Panc1 (cell line): ENCODE results near the gene PARD3. TPM values are rescaled to one million over a fixed set of nuclear protein-coding genes. Genes with fewer than 3 reads are reported as not detected.
A peak's percentile ranks its signal among the peaks of the same experiment; 100 is the strongest.

Experiments used
- ATAC-seq: fragments of 200-7000 bp; cut with Tn5 transposase; 2 replicates; pipeline ENCODE4 v1.9.1; 2020; ENCODE audit warnings: mild to moderate bottlenecking, moderate library complexity
- BruUV-seq: library from RNA; stranded (reverse); fragments of 400-500 nt; replicated peaks from 2 replicates; lab custom pipeline; 2021; lab: Mats Ljungman, UMichigan
- CTCF ChIA-PET: fragments of 300-600 bp; sonication (Branson Sonifier 250); formaldehyde crosslinking; loops from one replicate; lab custom pipeline; 2022; ENCODE audit warnings: antibody characterized with exemption; lab: Charles Lee
- POLR2A ChIA-PET: fragments of 300-600 bp; sonication (Branson Sonifier 250); formaldehyde crosslinking; loops from one replicate; lab custom pipeline; 2022; ENCODE audit warnings: antibody characterized with exemption; lab: Charles Lee
- DNase-seq: peaks from one replicate; pipeline ENCODE4 v3.0.0-alpha.2; 2010; ENCODE audit warnings: low read depth, low spot score
- H3K27ac ChIP-seq: 2 replicates; pipeline ENCODE4 v1.5.1; 2011; ENCODE audit warnings: mild to moderate bottlenecking, low read length, inconsistent platforms
- H3K27me3 ChIP-seq: fragments of 200-500 bp; sonication (Bioruptor generic); 2 replicates; pipeline ENCODE4 v1.6.0; 2014; ENCODE audit warnings: low read length, inconsistent platforms; ENCODE audit not compliant: control insufficient read depth, insufficient read depth
- H3K36me3 ChIP-seq: fragments of 200-500 bp; sonication (Bioruptor generic); 2 replicates; pipeline ENCODE4 v1.5.1; 2014; ENCODE audit warnings: inconsistent platforms, mild to moderate bottlenecking, low read length, moderate library complexity; ENCODE audit not compliant: control insufficient read depth, insufficient read depth
- H3K4me1 ChIP-seq: 2 replicates; pipeline ENCODE4 v1.5.1; 2011; ENCODE audit warnings: inconsistent platforms, mild to moderate bottlenecking, low read length, moderate library complexity; ENCODE audit not compliant: control insufficient read depth, insufficient read depth
- H3K4me3 ChIP-seq, 2 experiments: 2 replicates each; pipeline ENCODE4 v1.5.1; 2011 to 2012; ENCODE audit warnings: low read depth in 2 of 2, low read length in 2 of 2, mild to moderate bottlenecking in 2 of 2, inconsistent platforms in 1 of 2, moderate library complexity in 1 of 2
- H3K9me3 ChIP-seq: fragments of 200-500 bp; sonication (Bioruptor generic); 2 replicates; pipeline ENCODE4 v1.5.1; 2014; ENCODE audit warnings: low read depth, mild to moderate bottlenecking, inconsistent platforms, low read length, moderate library complexity; ENCODE audit not compliant: control insufficient read depth, insufficient read depth
- CTCF ChIP-seq: fragments of 450-650 bp; IDR thresholded peaks from 2 replicates; pipeline ENCODE4 v1.5.1; 2017; ENCODE audit warnings: mild to moderate bottlenecking
- POLR2AphosphoS5 ChIP-seq: IDR thresholded peaks from 2 replicates; pipeline ENCODE4 v1.6.1; 2012; ENCODE audit warnings: mild to moderate bottlenecking, low read depth, low read length, moderate library complexity
- SIN3A ChIP-seq: IDR thresholded peaks from 2 replicates; pipeline ENCODE4 v1.6.1; 2012; ENCODE audit warnings: low read depth, mild to moderate bottlenecking, low read length, moderate library complexity, borderline replicate concordance; ENCODE audit not compliant: insufficient read depth
- TCF7L2 ChIP-seq: IDR thresholded peaks from 2 replicates; pipeline ENCODE4 v1.6.1; 2011; ENCODE audit warnings: mild to moderate bottlenecking, low read depth, low read length, inconsistent platforms
- in situ Hi-C: cut with HindIII; loops from 2 replicates; pipeline ENCODE4 v1.10.0; 2016; ENCODE audit warnings: low sequenced_read_pairs, low pct_unique_long_range_greater_than_20kb
- intact Hi-C: fragments of 100-400 bp; cut with micrococcal nuclease; formaldehyde crosslinking; loops from one replicate; pipeline ENCODE4 v1.10.0; 2022; ENCODE audit not compliant: unreplicated experiment
- total RNA-seq: library from RNA; stranded (reverse); gene quantifications from one replicate; pipeline ENCODE4 v1.2.1, GENCODE V29; 2021; ENCODE audit not compliant: unreplicated experiment
- TF ChIP-seq, protein P1 (sequence below), 2 experiments: IDR thresholded peaks; 2 replicates each; pipeline ENCODE4 v1.6.1; 2011 to 2012; ENCODE audit warnings: low read depth in 2 of 2, control low read depth in 1 of 2, low read length in 1 of 2, mild to moderate bottlenecking in 1 of 2, moderate library complexity in 1 of 2; ENCODE audit not compliant: insufficient read depth in 1 of 2

The PARD3 gene
- total RNA-seq, 1 experiment from 2014 or later: 29.8 TPM

DNA sequence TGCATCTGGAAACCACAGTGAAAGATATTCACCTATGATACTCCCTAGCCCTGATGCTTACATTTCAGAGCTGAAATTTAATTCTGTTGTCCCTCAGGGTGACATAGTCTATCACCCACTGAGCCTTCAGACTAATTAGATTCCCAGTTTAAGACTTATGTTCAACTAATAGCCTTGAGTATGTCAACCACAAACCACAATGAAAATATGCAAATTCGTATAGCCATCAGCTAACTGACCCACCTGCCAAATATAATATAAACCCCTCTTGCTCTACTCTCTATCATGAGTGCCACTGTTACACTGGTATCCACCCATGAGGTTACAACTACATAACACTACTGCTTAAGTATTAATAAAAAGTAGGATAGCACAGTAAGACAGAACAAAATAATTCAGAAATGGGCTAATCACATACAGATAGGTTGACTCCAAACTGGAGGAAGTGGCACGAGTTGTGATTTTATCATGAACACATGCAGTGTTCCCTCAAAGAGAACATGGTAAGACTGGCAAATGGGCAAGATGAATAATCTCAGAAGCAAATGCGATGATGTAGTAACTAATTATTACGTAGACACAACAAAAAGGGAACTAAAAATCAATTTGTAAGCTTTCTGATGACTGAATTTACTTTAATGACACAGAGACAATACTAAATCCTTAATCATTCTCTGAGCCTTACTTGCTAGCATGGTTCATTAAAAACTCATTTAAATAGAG is 290.6 kb downstream of the PARD3 start:
- no peak for ATAC-seq
- peaks cover 30% of the 10 kb centered on the region for H3K4me1 ChIP-seq
- no peak for DNase-seq
- no peaks in the 10 kb centered on the region for H3K9me3 ChIP-seq
- ChIA-PET CTCF (no interaction called here), POLR2A (no interaction called here)
- no TSS peak for BruUV-seq
- in situ Hi-C loops: no loop called here
- H3K27me3 ChIP-seq: no peaks in the 10 kb centered on the region
- H3K27ac ChIP-seq: peak overlapping the region; percentile 23; the same call in 1 of the 2 replicates
- no peak for TF ChIP-seq CTCF
- no peak for TF ChIP-seq SIN3A
- no peaks in the 10 kb centered on the region for H3K36me3 ChIP-seq
- no peak overlapping the region for H3K4me3 ChIP-seq
- intact Hi-C loops: loop anchor here (5.0 to 10.0 kb wide), 2 partner anchors 113 to 1190 kb away; partner anchors contain the start of gene NRP1

GRCh38 chr10:34523017-34523767 is 291.9 kb downstream of the PARD3 start:
- H3K9me3 ChIP-seq: no peaks in the 10 kb centered on the region
- peaks cover 20% of the 10 kb centered on the region for H3K4me1 ChIP-seq
- DNase-seq (no peak), ATAC-seq (no peak)
- POLR2A ChIA-PET: no interaction called here
- in situ Hi-C loops: no loop called here
- H3K27ac ChIP-seq: peak overlapping the region; percentile 31
- intact Hi-C loops: loop anchor here (10.0 kb wide), 1 partner anchor 1188 kb away; the partner anchor contains the start of gene NRP1
- H3K27me3 ChIP-seq: no peaks in the 10 kb centered on the region
- no TSS peak for BruUV-seq
- CTCF ChIA-PET: no interaction called here
- TF ChIP-seq TCF7L2 (no peak), POLR2AphosphoS5 (no peak), CTCF (no peak), SIN3A (no peak)
- TF ChIP-seq, protein P1, sequence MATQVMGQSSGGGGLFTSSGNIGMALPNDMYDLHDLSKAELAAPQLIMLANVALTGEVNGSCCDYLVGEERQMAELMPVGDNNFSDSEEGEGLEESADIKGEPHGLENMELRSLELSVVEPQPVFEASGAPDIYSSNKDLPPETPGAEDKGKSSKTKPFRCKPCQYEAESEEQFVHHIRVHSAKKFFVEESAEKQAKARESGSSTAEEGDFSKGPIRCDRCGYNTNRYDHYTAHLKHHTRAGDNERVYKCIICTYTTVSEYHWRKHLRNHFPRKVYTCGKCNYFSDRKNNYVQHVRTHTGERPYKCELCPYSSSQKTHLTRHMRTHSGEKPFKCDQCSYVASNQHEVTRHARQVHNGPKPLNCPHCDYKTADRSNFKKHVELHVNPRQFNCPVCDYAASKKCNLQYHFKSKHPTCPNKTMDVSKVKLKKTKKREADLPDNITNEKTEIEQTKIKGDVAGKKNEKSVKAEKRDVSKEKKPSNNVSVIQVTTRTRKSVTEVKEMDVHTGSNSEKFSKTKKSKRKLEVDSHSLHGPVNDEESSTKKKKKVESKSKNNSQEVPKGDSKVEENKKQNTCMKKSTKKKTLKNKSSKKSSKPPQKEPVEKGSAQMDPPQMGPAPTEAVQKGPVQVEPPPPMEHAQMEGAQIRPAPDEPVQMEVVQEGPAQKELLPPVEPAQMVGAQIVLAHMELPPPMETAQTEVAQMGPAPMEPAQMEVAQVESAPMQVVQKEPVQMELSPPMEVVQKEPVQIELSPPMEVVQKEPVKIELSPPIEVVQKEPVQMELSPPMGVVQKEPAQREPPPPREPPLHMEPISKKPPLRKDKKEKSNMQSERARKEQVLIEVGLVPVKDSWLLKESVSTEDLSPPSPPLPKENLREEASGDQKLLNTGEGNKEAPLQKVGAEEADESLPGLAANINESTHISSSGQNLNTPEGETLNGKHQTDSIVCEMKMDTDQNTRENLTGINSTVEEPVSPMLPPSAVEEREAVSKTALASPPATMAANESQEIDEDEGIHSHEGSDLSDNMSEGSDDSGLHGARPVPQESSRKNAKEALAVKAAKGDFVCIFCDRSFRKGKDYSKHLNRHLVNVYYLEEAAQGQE (IDR thresholded peaks at IDR 0.05; ENCODE audit: insufficient read depth in 1 of 2, low read depth in 2 of 2, low read length in 1 of 2): no peak
- no peaks in the 10 kb centered on the region for H3K36me3 ChIP-seq
- no peak overlapping the region for H3K4me3 ChIP-seq
